IMR-90 (cell line): ENCODE results near the gene SCARF1.

ENCODE experiments used
- CHD1 ChIP-seq: IDR thresholded peaks from 2 replicates; pipeline ENCODE4 v1.6.1; 2012; ENCODE audit warnings: low read depth, low read length, improper control_type of control experiment
- POLR2A ChIP-seq: IDR thresholded peaks from 2 replicates; pipeline ENCODE4 v1.6.1; 2012; ENCODE audit warnings: mild to moderate bottlenecking, low read depth, low read length
- TF ChIP-seq, protein P1 (sequence below): conservative IDR thresholded peaks from 2 replicates; pipeline ENCODE4 v1.5.1; 2012; ENCODE audit warnings: mild to moderate bottlenecking, low read depth, low read length, improper control_type of control experiment

DNA sequence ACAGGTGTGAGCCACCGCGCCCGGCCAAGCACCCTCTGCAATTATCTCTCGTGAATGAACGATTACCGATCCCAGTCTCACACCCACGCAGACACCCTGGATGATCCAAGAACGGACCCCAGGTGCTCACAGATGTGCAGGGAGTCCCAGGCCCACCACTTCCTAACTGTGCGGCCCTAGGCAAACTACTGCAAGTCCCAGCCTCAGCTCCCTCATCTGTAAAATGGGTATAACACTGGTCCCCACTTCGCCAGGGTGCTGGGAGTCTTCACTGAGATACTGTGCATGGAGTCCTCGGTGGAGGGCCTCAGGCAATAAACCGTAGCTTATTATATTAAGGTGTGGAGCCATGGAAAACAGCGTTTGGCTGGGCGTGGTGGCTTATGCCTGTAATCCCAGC is 61.4 kb downstream of the SCARF1 start:
- TF ChIP-seq, protein P1, sequence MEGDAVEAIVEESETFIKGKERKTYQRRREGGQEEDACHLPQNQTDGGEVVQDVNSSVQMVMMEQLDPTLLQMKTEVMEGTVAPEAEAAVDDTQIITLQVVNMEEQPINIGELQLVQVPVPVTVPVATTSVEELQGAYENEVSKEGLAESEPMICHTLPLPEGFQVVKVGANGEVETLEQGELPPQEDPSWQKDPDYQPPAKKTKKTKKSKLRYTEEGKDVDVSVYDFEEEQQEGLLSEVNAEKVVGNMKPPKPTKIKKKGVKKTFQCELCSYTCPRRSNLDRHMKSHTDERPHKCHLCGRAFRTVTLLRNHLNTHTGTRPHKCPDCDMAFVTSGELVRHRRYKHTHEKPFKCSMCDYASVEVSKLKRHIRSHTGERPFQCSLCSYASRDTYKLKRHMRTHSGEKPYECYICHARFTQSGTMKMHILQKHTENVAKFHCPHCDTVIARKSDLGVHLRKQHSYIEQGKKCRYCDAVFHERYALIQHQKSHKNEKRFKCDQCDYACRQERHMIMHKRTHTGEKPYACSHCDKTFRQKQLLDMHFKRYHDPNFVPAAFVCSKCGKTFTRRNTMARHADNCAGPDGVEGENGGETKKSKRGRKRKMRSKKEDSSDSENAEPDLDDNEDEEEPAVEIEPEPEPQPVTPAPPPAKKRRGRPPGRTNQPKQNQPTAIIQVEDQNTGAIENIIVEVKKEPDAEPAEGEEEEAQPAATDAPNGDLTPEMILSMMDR = no peak
- no peak for TF ChIP-seq POLR2A
- TF ChIP-seq CHD1 = no peak
